NCI-H146 (cell line): ENCODE results near the gene GIMAP1.
"Not testable (repeated sequence)": the region's sequence is repeated elsewhere in the genome, so short reads cannot be mapped to it uniquely, and the experiment has no call there.

Source experiments
- DNase-seq: peaks from one replicate; lab custom pipeline; 2025; lab: John Stamatoyannopoulos, UW

The GIMAP1 gene

GRCh38 chr7:150716368-150716767 lies at the start of gene GIMAP1:
Gene GIMAP1 (plus strand): TSS chr7:150716613. CDS start chr7:150719048, 2,435 bp downstream.
- DNase-seq = no peak

DNA sequence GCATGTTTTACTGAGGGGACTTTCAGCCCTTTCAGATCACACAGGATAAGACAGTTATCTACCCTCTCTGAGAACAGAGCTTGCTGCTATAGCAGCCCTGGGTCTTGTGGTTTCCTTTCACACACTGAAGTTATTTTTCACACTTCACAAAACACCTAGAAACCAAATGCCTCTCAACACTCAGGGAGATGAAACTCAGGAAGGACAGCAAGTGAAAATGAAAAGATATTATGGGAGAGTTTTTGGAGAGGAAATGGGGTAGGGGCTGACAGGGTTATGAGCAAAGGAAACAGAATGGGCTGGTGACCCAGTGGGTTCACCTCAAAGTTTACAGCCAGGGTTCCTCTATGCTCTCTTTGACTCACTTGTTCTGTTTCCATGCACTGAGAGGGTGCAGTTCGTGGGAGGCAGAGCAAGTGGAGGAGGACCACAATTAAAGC lies 47.9 kb upstream of the GIMAP1 start:
- no peak for DNase-seq

- no peak for DNase-seq
Observed at GRCh38 chr7:150668977-150669376, 47.4 kb upstream of the GIMAP1 start.

GRCh38 chr7:150671798-150672585 lies 44.4 kb upstream of the GIMAP1 start:
- DNase-seq = not testable (repeated sequence)

GRCh38 chr7:150675714-150676113 lies 40.7 kb upstream of the GIMAP1 start:
- DNase-seq = no peak

GRCh38 chr7:150676276-150676675 lies 40.1 kb upstream of the GIMAP1 start:
- DNase-seq = not testable (repeated sequence)

GRCh38 chr7:150676854-150677253 lies 39.6 kb upstream of the GIMAP1 start:
- not testable (repeated sequence) for DNase-seq

DNA sequence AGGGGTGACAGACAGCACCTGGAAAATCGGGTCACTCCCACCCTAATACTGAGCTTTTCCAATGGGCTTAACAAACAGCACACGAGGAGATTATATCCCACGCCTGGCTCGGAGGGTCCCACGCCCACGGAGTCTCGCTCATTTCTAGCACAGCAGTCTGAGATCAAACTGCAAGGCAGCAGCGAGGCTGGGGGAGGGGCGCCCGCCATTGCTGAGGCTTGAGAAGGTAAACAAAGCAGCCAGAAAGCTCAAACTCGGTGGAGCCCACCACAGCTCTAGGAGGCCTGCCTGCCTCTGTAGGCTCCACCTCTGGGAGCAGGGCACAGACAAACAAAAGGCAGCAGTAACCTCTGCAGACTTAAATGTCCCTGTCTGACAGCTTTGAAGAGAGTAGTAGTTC lies 37.8 kb upstream of the GIMAP1 start:
- not testable (repeated sequence) for DNase-seq

GRCh38 chr7:150680364-150680763 lies 36.0 kb upstream of the GIMAP1 start:
- not testable (repeated sequence) for DNase-seq

GRCh38 chr7:150685219-150686029 lies 31.0 kb upstream of the GIMAP1 start, which contains the start of gene GIMAP2:
Gene GIMAP2 (plus strand): TSS chr7:150685706. CDS start chr7:150687060, 1,354 bp downstream.
- DNase-seq = no peak

DNA sequence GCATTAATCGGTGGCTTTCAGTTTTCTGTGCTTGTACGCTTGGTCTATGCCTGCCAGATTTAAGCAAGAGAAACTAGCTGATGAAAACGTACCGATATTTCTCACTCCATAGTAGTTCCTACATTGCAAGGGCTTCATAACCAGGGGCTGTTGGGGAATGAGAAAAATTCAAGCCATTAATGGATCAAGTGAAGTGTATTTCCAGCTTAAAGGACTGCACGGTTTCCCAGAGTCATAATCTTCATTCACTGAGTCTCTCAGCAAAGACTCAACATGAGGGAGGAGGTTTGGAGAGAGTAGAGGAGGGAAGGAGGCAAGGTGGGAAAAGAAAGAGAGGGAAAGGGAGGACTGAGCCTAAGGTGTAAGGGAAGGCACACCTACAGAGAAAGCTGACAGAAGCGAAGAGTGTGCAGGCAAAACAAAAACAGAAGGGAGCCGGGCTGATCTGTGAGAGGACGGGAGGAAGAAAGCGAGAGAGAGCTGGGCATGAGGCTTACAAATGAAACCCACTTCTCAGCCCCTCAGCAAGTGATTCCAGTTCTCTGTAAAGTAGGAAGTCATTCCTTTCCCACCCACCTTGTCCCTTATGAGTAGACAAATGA lies 30.3 kb upstream of the GIMAP1 start:
- no peak for DNase-seq

GRCh38 chr7:150688630-150689029 lies 27.8 kb upstream of the GIMAP1 start:
- DNase-seq = no peak

DNA sequence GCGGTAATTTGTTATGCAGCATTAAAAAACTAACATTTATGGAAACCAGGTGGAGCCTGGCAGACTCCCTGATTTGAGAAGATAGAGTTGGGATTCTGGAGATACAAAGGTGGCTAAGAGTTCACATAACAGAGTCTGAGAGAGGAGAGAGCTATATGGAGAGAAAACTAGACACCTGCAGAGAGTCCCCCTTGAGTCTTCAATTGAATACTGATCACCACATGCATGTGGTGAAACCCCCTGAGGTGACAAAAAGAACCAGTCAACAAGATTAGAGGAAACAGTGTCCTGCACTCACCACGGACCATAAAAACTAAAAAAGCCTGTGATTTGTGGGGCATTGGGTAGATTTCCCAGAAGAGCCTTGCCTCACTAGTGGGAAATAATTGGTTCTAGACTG lies 20.8 kb upstream of the GIMAP1 start:
- no peak for DNase-seq

- DNase-seq = no peak
Observed at GRCh38 chr7:150703209-150703608, 13.2 kb upstream of the GIMAP1 start.

DNA sequence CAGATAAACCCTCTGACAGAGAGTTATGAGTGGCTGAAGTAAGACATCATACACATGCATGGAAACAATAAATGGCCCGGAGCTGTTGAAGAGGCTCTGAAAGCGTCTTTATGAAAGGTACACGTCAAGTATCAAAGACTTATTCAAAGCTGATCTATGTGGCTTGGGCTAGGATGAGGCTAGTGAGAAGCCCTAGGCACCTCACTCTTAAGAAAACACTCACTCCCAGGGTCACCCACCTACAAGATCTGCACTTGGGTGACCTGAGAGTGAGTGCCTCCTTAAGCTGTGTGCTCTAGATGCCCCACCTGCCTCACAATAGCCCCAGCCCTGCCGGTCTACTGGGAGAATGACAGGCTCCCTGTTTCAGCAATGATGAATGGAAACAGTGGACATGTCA lies 1.1 kb upstream of the GIMAP1 start:
- no peak for DNase-seq

- no peak for DNase-seq
Observed at GRCh38 chr7:150715738-150716137, 675 bp upstream of the GIMAP1 start.

DNA sequence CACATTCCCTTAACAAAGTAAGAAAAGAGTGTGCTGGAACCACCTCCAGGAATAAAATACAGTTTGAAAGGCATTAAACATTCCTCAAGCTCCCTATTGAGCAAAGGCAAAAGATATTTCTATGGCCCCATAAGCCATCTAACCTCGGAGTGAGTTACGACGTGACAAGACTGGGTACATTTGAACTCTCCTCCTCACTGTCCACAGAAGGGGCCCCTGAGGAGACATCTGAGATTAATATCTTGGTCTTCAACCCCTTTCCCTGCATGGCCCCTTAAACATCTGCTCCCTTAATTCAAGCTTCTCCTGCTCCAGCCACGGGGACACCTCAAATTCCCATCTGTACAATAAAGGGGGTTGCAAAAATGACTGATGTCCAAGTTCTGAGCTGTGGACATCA lies 526 bp downstream of the GIMAP1 start:
- DNase-seq = no peak

- no peak for DNase-seq
Observed at GRCh38 chr7:150717814-150718420, 1.5 kb downstream of the GIMAP1 start.

- no peak for DNase-seq
Observed at GRCh38 chr7:150719436-150719835, 3.0 kb downstream of the GIMAP1 start.

DNA sequence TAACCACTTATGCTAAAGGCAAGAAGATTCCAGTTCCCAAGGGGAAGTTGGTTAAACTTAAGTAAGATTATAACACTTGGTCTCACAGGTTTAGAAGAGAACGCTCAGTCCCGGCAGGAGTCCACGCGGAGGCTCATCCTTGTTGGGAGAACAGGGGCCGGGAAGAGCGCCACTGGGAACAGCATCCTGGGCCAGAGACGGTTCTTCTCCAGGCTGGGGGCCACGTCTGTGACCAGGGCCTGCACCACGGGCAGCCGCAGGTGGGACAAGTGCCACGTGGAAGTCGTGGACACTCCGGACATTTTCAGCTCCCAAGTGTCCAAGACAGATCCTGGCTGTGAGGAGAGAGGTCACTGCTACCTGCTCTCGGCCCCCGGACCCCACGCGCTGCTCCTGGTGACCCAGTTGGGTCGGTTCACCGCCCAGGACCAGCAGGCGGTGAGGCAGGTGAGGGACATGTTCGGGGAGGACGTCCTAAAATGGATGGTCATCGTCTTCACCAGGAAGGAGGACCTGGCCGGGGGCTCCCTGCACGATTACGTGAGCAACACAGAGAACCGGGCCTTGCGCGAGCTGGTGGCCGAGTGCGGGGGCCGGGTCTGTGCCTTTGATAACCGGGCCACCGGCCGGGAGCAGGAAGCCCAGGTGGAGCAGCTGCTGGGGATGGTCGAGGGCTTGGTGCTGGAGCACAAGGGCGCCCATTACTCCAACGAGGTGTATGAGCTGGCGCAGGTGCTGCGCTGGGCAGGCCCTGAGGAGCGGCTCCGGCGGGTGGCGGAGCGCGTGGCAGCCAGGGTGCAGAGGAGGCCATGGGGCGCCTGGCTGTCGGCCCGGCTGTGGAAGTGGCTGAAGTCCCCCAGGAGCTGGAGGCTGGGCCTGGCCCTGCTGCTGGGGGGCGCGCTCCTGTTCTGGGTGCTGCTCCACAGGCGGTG lies 3.8 kb downstream of the GIMAP1 start:
- DNase-seq = no peak

GRCh38 chr7:150721970-150722373 lies 5.6 kb downstream of the GIMAP1 start:
- no peak for DNase-seq
